Stomach (tissue), 4 donors: ENCODE measurements around the gene LRP10.

Experiments
- EP300 ChIP-seq: sonication (generic); formaldehyde crosslinking; IDR thresholded peaks from one replicate; pipeline ENCODE4 v1.6.1; 2017; ENCODE audit warnings: antibody characterized with exemption
- POLR2A ChIP-seq, 4 donors: fragments of 450-650 bp; IDR thresholded peaks; one replicate each; pipeline ENCODE4 v1.6.1; 2016; ENCODE audit warnings: antibody characterized with exemption in 4 of 4, control low read depth in 2 of 4, mild to moderate bottlenecking in 1 of 4, moderate library complexity in 1 of 4
- POLR2AphosphoS5 ChIP-seq, 3 donors: sonication (generic); formaldehyde crosslinking; IDR thresholded peaks; one replicate each; pipeline ENCODE4 v1.6.1; 2016; ENCODE audit warnings: antibody characterized with exemption in 3 of 3

- TF ChIP-seq EP300, result no peak
- no peak for TF ChIP-seq POLR2A (IDR thresholded peaks at IDR 0.05)
- no peak for TF ChIP-seq POLR2AphosphoS5 (IDR thresholded peaks at IDR 0.05)
Observed at GRCh38 chr14:22888662-22889061, 17.1 kb downstream of the LRP10 start.
